IPS-18a (cell line): ENCODE measurements around the gene ROMO1.
"Not testable (repeated sequence)": the region's sequence is repeated elsewhere in the genome, so short reads cannot be mapped to it uniquely, and the experiment has no call there.

ENCODE experiments used
- H3K27ac ChIP-seq: one replicate; pipeline ENCODE4 v1.5.1; 2013; ENCODE audit warnings: low read length
- H3K27me3 ChIP-seq: one replicate; pipeline ENCODE4 v1.6.1; 2013; ENCODE audit warnings: mild to moderate bottlenecking, low read length; ENCODE audit not compliant: control insufficient read depth, insufficient read depth
- H3K36me3 ChIP-seq: one replicate; pipeline ENCODE4 v1.6.1; 2013; ENCODE audit warnings: low read depth, low read length; ENCODE audit not compliant: control insufficient read depth
- H3K4me1 ChIP-seq: one replicate; pipeline ENCODE4 v1.6.1; 2013; ENCODE audit warnings: low read depth, low read length; ENCODE audit not compliant: control insufficient read depth
- H3K4me3 ChIP-seq: one replicate; pipeline ENCODE4 v1.5.1; 2013; ENCODE audit warnings: low read length
- H3K9ac ChIP-seq: one replicate; pipeline ENCODE4 v1.6.1; 2013; ENCODE audit warnings: mild to moderate bottlenecking, low read length, moderate library complexity
- H3K9me3 ChIP-seq: one replicate; pipeline ENCODE4 v1.6.1; 2013; ENCODE audit warnings: low read depth, low read length; ENCODE audit not compliant: control insufficient read depth

The ROMO1 gene

GRCh38 chr20:35662551-35662950, 36.7 kb upstream of the ROMO1 start:
- Histone ChIP-seq H3K9me3 (no peaks in the 10 kb centered on the region), H3K4me1 (peaks cover 25% of the 10 kb centered on the region), H3K27ac (no peak overlapping the region), H3K27me3 (no peaks in the 10 kb centered on the region), H3K9ac (peak overlapping the region; percentile 100), H3K36me3 (no peaks in the 10 kb centered on the region), H3K4me3 (peak overlapping the region; percentile 98)

- H3K27ac ChIP-seq: peak overlapping the region; percentile 97
- H3K9me3 ChIP-seq: no peaks in the 10 kb centered on the region
- H3K36me3 ChIP-seq: no peaks in the 10 kb centered on the region
- peak overlapping the region; percentile 98 for H3K4me3 ChIP-seq
- peaks cover 25% of the 10 kb centered on the region for H3K4me1 ChIP-seq
- no peaks in the 10 kb centered on the region for H3K27me3 ChIP-seq
- H3K9ac ChIP-seq: peak overlapping the region; percentile 100
Observed at GRCh38 chr20:35663516-35664465, 35.4 kb upstream of the ROMO1 start.

- peak within 1 kb of the TSS; percentile 100 for H3K9ac ChIP-seq
- peaks cover 25% of the 10 kb centered on the region for H3K4me1 ChIP-seq
- H3K9me3 ChIP-seq: no peaks in the 10 kb centered on the region
- peak within 1 kb of the TSS; percentile 97 for H3K27ac ChIP-seq
- H3K27me3 ChIP-seq: no peaks in the 10 kb centered on the region
- H3K36me3 ChIP-seq: no peaks in the 10 kb centered on the region
- peak within 1 kb of the TSS; percentile 98 for H3K4me3 ChIP-seq
Observed at GRCh38 chr20:35664466-35665206, 34.6 kb upstream of the ROMO1 start, which contains the start of the genes CPNE1 and RBM12. Gene CPNE1 (minus strand): TSS chr20:35664900. CDS start chr20:35632923, 31,977 bp downstream. Gene RBM12 (minus strand): TSS chr20:35664900. CDS start chr20:35655322, 9,578 bp downstream.

GRCh38 chr20:35665949-35666288, 33.3 kb upstream of the ROMO1 start:
- no peaks in the 10 kb centered on the region for H3K9me3 ChIP-seq
- H3K4me3 ChIP-seq: no peak overlapping the region
- H3K36me3 ChIP-seq: peaks cover 9% of the 10 kb centered on the region
- H3K27me3 ChIP-seq: no peaks in the 10 kb centered on the region
- H3K4me1 ChIP-seq: peaks cover 19% of the 10 kb centered on the region
- no peak overlapping the region for H3K27ac ChIP-seq
- H3K9ac ChIP-seq: no peak overlapping the region

GRCh38 chr20:35669221-35669620, 30.0 kb upstream of the ROMO1 start:
- no peaks in the 10 kb centered on the region for H3K4me1 ChIP-seq
- peaks cover 14% of the 10 kb centered on the region for H3K36me3 ChIP-seq
- no peaks in the 10 kb centered on the region for H3K27me3 ChIP-seq
- no peaks in the 10 kb centered on the region for H3K9me3 ChIP-seq
- no peak overlapping the region for H3K27ac ChIP-seq
- H3K9ac ChIP-seq: no peak overlapping the region
- no peak overlapping the region for H3K4me3 ChIP-seq

- H3K36me3 ChIP-seq: peaks cover 17% of the 10 kb centered on the region
- no peak overlapping the region for H3K9ac ChIP-seq
- no peak overlapping the region for H3K4me3 ChIP-seq
- no peaks in the 10 kb centered on the region for H3K4me1 ChIP-seq
- no peaks in the 10 kb centered on the region for H3K27me3 ChIP-seq
- H3K9me3 ChIP-seq: no peaks in the 10 kb centered on the region
- H3K27ac ChIP-seq: no peak overlapping the region
Observed at GRCh38 chr20:35669681-35670080, 29.5 kb upstream of the ROMO1 start.

- Histone ChIP-seq H3K4me1 (no peaks in the 10 kb centered on the region), H3K27me3 (no peaks in the 10 kb centered on the region), H3K27ac (no peak overlapping the region), H3K9ac (no peak overlapping the region), H3K4me3 (no peak overlapping the region), H3K9me3 (no peaks in the 10 kb centered on the region), H3K36me3 (peaks cover 17% of the 10 kb centered on the region)
Observed at GRCh38 chr20:35673884-35674283, 25.3 kb upstream of the ROMO1 start.

- Histone ChIP-seq H3K36me3 (peaks cover 15% of the 10 kb centered on the region), H3K27me3 (no peaks in the 10 kb centered on the region), H3K4me1 (no peaks in the 10 kb centered on the region), H3K9me3 (no peaks in the 10 kb centered on the region), H3K9ac (no peak overlapping the region), H3K4me3 (no peak overlapping the region), H3K27ac (no peak overlapping the region)
Observed at GRCh38 chr20:35674921-35675320, 24.3 kb upstream of the ROMO1 start.

- Histone ChIP-seq H3K36me3 (no peaks in the 10 kb centered on the region), H3K27me3 (no peaks in the 10 kb centered on the region), H3K27ac (no peak overlapping the region), H3K4me3 (no peak overlapping the region), H3K9ac (no peak overlapping the region), H3K4me1 (no peaks in the 10 kb centered on the region), H3K9me3 (no peaks in the 10 kb centered on the region)
Observed at GRCh38 chr20:35680452-35681183, 18.6 kb upstream of the ROMO1 start.

- no peak overlapping the region for H3K27ac ChIP-seq
- no peak overlapping the region for H3K9ac ChIP-seq
- H3K36me3 ChIP-seq: no peaks in the 10 kb centered on the region
- H3K4me1 ChIP-seq: no peaks in the 10 kb centered on the region
- H3K4me3 ChIP-seq: no peak overlapping the region
- H3K27me3 ChIP-seq: no peaks in the 10 kb centered on the region
- no peaks in the 10 kb centered on the region for H3K9me3 ChIP-seq
Observed at GRCh38 chr20:35681960-35682359, 17.2 kb upstream of the ROMO1 start.

- H3K27ac ChIP-seq, H3K9me3 ChIP-seq, H3K4me3 ChIP-seq, H3K4me1 ChIP-seq, H3K36me3 ChIP-seq, H3K27me3 ChIP-seq, H3K9ac ChIP-seq: not testable (repeated sequence)
Observed at GRCh38 chr20:35685368-35685767, 13.8 kb upstream of the ROMO1 start.
